Stimulated activated CD8-positive, alpha-beta memory T cell treated with anti-CD3 and anti-CD28 coated beads, Interleukin-4, amount 100 ng/mL, for 4 hours (primary cell): ENCODE data around the gene NANOS2.
"Not testable (repeated sequence)": the region's sequence is repeated elsewhere in the genome, so short reads cannot be mapped to it uniquely, and the experiment has no call there.

Source experiments
- DNase-seq, 2 donors: peaks; one replicate each; pipeline ENCODE4 v3.0.0-alpha.2; 2020; ENCODE audit warnings: low read depth in 2 of 2, low spot score in 1 of 2

The NANOS2 gene

GRCh38 chr19:45895983-45896599, 18.5 kb downstream of the NANOS2 start:
- not testable (repeated sequence) for DNase-seq

GRCh38 chr19:45895519-45895972, 19.0 kb downstream of the NANOS2 start:
- DNase-seq = no peak

GRCh38 chr19:45890877-45891276, 23.7 kb downstream of the NANOS2 start:
- DNase-seq = no peak

GRCh38 chr19:45889210-45889885, 25.2 kb downstream of the NANOS2 start:
- no peak for DNase-seq

- no peak for DNase-seq
These were observed 27.3 kb downstream of the NANOS2 start for GRCh38 chr19:45887200-45887710.

- peak; percentile 72 to 80 for DNase-seq
These were observed 28.0 kb downstream of the NANOS2 start for GRCh38 chr19:45886427-45887199.

- peak; percentile 72 to 73 for DNase-seq
These were observed 28.8 kb downstream of the NANOS2 start, which contains the start of gene IRF2BP1 for GRCh38 chr19:45885556-45886426. Gene IRF2BP1 (minus strand): TSS chr19:45886141. CDS start chr19:45885774, 367 bp downstream.

GRCh38 chr19:45884682-45885555, 29.7 kb downstream of the NANOS2 start:
- no peak for DNase-seq

- no peak for DNase-seq
These were observed 30.5 kb downstream of the NANOS2 start for GRCh38 chr19:45883881-45884681.

GRCh38 chr19:45883586-45883880, 31.0 kb downstream of the NANOS2 start:
- no peak for DNase-seq

- DNase-seq = peak; percentile 55 to 60
These were observed 31.7 kb downstream of the NANOS2 start for GRCh38 chr19:45882652-45883585.

- DNase-seq = no peak
These were observed 32.6 kb downstream of the NANOS2 start for GRCh38 chr19:45881909-45882528.

GRCh38 chr19:45881082-45881908, 33.3 kb downstream of the NANOS2 start:
- no peak for DNase-seq

- no peak for DNase-seq
These were observed 34.6 kb downstream of the NANOS2 start for GRCh38 chr19:45879971-45880370.

- DNase-seq = no peak
These were observed 35.5 kb downstream of the NANOS2 start for GRCh38 chr19:45879055-45879454.

GRCh38 chr19:45878043-45878794, 36.4 kb downstream of the NANOS2 start:
- DNase-seq = no peak
